Measurements from ENCODE around the gene TNFRSF9. TPM values are rescaled to one million over a fixed set of nuclear protein-coding genes. Genes with fewer than 3 reads are reported as not detected.
A peak's percentile ranks its signal among the peaks of the same experiment; 100 is the strongest.

TNFRSF9 gene
- total RNA-seq = 1 to 10 TPM in 1 of 6 donors, under 1 TPM in 3, not detected in 2; 0.08 to 1.4 (median 0.49) TPM
- under 1 TPM in 1 of 2 donors, not detected in 1; 0.27 TPM for polyA plus RNA-seq

DNA sequence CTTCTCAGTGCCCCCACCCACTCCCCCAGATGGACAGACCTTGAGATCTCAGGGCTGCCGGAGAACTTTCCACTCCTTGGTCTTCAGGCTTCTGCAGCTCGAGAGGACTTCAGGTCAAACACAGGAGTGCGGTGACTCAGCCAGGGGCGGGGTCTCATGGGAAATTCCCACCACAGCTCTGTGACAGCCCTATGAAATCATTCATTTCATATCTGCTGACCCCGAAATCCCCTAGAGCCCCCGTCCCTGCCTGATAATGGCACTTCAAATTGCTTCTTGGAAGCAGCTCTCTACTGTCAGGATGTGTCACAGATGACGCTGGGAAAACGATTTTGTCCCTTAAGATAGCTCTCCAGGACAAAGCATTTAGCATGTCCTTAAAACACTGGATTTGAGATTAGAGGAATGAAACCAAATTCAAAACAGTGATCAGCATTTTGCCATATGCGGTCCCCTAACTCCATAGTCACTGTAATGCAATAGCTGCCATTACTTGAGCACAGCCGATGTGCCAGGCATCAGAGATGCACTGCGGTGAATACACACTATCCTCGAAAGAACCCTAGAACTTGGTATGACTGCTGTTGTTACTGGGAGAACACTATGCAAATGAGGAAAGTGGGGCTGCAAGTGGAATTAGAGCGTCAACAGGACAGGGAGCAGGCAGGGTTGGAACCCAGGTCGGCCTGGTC is at the start of gene TNFRSF9:
TSS of gene TNFRSF9 (minus strand) at position 95 of the 692 bp plus-strand sequence. CDS start 845 bp downstream, outside the sequence.
- Histone ChIP-seq H3K4me1 (peaks cover 0 to 14% (median 0%) of the 10 kb centered on the region in 3 donors), H3K4me3 (no peak within 1 kb of the TSS), H3K9me3 (no peaks in the 10 kb centered on the region), H3K27ac (no peak within 1 kb of the TSS), H3K27me3 (peaks cover 0 to 4% (median 0%) of the 10 kb centered on the region in 4 donors), H3K36me3 (no peaks in the 10 kb centered on the region)
- 46 to 55% methylated on average over 14 of the region's 14 CpGs for WGBS, 2 donors
- intact Hi-C loops (cut with DNase I) = no loop called here
- TF ChIP-seq, protein P1, sequence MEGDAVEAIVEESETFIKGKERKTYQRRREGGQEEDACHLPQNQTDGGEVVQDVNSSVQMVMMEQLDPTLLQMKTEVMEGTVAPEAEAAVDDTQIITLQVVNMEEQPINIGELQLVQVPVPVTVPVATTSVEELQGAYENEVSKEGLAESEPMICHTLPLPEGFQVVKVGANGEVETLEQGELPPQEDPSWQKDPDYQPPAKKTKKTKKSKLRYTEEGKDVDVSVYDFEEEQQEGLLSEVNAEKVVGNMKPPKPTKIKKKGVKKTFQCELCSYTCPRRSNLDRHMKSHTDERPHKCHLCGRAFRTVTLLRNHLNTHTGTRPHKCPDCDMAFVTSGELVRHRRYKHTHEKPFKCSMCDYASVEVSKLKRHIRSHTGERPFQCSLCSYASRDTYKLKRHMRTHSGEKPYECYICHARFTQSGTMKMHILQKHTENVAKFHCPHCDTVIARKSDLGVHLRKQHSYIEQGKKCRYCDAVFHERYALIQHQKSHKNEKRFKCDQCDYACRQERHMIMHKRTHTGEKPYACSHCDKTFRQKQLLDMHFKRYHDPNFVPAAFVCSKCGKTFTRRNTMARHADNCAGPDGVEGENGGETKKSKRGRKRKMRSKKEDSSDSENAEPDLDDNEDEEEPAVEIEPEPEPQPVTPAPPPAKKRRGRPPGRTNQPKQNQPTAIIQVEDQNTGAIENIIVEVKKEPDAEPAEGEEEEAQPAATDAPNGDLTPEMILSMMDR (IDR thresholded peaks at IDR 0.05) = no peak
- DNase-seq = peak in 1 of 6 donors; percentile 43
- FAIRE-seq = no peak
- ATAC-seq = peak in 2 of 4 donors; percentile 64 to 67

DNA sequence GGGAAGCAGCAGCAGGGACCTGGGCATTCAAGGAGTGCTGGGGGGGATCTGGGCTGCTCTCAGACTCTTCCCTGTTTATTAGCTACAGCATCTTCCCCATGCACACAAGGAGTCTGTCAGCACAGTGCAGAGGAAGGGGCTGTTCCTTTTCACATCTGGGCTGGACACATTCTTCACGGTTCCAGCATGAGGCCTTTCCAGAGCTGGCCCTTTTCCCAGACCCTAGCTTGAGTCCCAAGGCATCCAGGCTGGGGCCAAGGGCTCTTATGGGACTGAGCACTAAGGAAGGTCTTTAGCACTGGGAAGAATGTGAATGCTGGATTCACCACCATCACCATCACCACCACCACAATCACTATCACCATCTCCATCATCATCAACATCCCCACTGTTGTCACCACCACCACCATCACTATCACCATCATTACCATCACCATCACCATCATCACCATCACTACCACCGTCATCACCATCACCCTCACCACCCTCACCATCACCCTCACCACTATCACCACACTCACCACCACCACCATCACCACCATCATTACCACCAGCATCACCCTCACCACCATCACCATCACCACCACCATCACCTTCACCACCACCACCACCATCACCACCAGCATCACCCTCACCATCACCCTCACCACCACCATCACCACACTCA is 49.3 kb upstream of the TNFRSF9 start:
- no peak overlapping the region for H3K4me3 ChIP-seq
- H3K27me3 ChIP-seq = no peaks in the 10 kb centered on the region
- 58 to 63% methylated on average over 2 of the region's 2 CpGs for WGBS, 2 donors
- no peaks in the 10 kb centered on the region for H3K9me3 ChIP-seq
- ATAC-seq (no peak), DNase-seq (no peak), FAIRE-seq (no peak)
- no peaks in the 10 kb centered on the region for H3K4me1 ChIP-seq
- H3K36me3 ChIP-seq = peaks cover 0 to 15% (median 11%) of the 10 kb centered on the region in 3 donors
- intact Hi-C loops (cut with DNase I) = loop anchor here in 1 of 3 donors (10.0 kb wide), 1 partner anchor 345 kb away; no protein-coding TSS in a partner anchor
- no peak overlapping the region for H3K27ac ChIP-seq
- TF ChIP-seq, protein P1 (IDR thresholded peaks at IDR 0.05) = no peak

DNA sequence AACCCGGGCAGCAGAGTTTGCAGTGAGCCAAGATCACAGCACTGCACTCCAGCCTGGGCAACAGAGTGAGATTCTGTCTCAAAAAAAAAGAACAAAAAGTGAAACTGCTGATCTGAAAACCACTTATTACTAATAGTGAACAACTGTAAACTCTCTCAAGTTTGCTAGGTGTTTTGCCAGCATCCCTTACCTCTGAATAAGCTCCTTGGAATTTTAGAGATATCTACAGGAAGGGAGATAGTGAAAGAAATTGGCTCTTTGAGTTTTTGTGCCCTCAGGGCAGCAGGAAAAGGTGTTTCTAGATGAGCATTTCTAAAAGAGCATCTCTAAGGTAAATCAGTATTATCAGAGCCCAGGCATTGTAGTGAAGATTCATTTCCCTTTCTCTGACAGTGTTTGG is 47.9 kb upstream of the TNFRSF9 start:
- TF ChIP-seq, protein P1 (IDR thresholded peaks at IDR 0.05) = no peak
- Histone ChIP-seq H3K4me3 (no peak overlapping the region), H3K27ac (no peak overlapping the region), H3K36me3 (peaks cover 0 to 19% (median 16%) of the 10 kb centered on the region in 3 donors), H3K27me3 (no peaks in the 10 kb centered on the region), H3K4me1 (no peaks in the 10 kb centered on the region), H3K9me3 (no peaks in the 10 kb centered on the region)
- FAIRE-seq (no peak), DNase-seq (no peak), ATAC-seq (no peak)
- WGBS, 2 donors = 74 to 100% methylated on average over 1 of the region's 1 CpG
- intact Hi-C loops (cut with DNase I) = loop anchor here in 1 of 3 donors (10.0 kb wide), 1 partner anchor 346 kb away; no protein-coding TSS in a partner anchor

DNA sequence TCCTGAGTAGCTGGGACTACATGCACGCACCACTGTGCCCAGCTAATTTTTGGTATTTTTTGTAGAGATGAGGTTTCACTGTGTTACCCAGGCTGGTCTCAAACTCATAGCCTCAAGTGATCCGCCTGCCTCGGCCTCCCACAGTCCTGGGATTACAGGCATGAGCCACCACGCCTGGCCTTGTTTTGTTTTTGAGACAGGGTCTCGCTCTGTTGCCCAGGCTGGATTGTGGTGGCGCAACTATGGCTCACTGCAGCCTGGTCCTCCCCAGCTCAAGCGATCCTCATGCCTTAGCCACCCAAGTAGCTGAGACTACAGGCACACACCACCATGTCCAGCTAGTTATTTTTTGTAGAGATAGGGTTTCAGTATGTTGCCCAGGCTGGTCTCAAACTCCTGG is 46.9 kb upstream of the TNFRSF9 start:
- H3K27ac ChIP-seq = no peak overlapping the region
- FAIRE-seq (no peak), DNase-seq (no peak), ATAC-seq (no peak)
- no peaks in the 10 kb centered on the region for H3K9me3 ChIP-seq
- H3K27me3 ChIP-seq = no peaks in the 10 kb centered on the region
- TF ChIP-seq, protein P1 (IDR thresholded peaks at IDR 0.05) = no peak
- intact Hi-C loops (cut with DNase I) = loop anchor here in 1 of 3 donors (10.0 kb wide), 1 partner anchor 347 kb away; no protein-coding TSS in a partner anchor
- H3K4me1 ChIP-seq = no peaks in the 10 kb centered on the region
- WGBS, 2 donors = 95 to 97% methylated on average over 7 of the region's 7 CpGs
- H3K36me3 ChIP-seq = peaks cover 0 to 24% (median 21%) of the 10 kb centered on the region in 3 donors
- no peak overlapping the region for H3K4me3 ChIP-seq

Data from pancreas (tissue), 10 donors.